Measurements from ENCODE around the gene APOC1.

DNA sequence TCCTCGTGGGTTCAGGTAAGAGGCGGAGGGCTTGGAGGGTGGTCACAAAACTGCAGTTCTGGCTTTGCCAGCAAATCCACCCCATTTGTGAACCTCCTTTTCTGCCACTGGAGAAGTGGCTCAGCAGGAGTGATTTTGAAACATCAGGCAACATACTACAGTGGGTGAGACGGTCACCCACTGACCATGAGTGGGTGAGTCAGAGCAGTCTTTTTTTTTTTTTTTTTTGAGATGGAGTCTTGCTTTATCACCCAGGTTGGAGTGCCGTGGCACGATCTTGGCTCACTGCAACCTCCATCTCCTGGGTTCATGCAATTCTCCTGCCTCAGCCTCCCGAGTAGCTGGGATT lies 20.4 kb upstream of the APOC1 start:
- TF ChIP-seq POLR2AphosphoS5 (IDR thresholded peaks at IDR 0.05; ENCODE audit: low read depth, low read length) (no peak), FOXP2 (optimal IDR thresholded peaks at IDR 0.05; ENCODE audit: borderline replicate concordance, extremely low read depth, extremely low read length, insufficient read depth) (no peak), TAF1 (IDR thresholded peaks at IDR 0.05; ENCODE audit: borderline replicate concordance, insufficient read depth, low read length) (no peak), SIN3A (IDR thresholded peaks at IDR 0.05; ENCODE audit: borderline replicate concordance, insufficient read depth, low read length) (no peak)
- TF ChIP-seq, protein P1, sequence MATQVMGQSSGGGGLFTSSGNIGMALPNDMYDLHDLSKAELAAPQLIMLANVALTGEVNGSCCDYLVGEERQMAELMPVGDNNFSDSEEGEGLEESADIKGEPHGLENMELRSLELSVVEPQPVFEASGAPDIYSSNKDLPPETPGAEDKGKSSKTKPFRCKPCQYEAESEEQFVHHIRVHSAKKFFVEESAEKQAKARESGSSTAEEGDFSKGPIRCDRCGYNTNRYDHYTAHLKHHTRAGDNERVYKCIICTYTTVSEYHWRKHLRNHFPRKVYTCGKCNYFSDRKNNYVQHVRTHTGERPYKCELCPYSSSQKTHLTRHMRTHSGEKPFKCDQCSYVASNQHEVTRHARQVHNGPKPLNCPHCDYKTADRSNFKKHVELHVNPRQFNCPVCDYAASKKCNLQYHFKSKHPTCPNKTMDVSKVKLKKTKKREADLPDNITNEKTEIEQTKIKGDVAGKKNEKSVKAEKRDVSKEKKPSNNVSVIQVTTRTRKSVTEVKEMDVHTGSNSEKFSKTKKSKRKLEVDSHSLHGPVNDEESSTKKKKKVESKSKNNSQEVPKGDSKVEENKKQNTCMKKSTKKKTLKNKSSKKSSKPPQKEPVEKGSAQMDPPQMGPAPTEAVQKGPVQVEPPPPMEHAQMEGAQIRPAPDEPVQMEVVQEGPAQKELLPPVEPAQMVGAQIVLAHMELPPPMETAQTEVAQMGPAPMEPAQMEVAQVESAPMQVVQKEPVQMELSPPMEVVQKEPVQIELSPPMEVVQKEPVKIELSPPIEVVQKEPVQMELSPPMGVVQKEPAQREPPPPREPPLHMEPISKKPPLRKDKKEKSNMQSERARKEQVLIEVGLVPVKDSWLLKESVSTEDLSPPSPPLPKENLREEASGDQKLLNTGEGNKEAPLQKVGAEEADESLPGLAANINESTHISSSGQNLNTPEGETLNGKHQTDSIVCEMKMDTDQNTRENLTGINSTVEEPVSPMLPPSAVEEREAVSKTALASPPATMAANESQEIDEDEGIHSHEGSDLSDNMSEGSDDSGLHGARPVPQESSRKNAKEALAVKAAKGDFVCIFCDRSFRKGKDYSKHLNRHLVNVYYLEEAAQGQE (IDR thresholded peaks at IDR 0.05; ENCODE audit: insufficient read depth in 1 of 2, low read depth in 2 of 2, low read length in 2 of 2): no peak

Measured in PFSK-1 (cell line).